Neuron (in vitro differentiated cells): Measurements from ENCODE around the gene TUSC2.
A peak's percentile ranks its signal among the peaks of the same experiment; 100 is the strongest.

Source experiments
- H2AFZ ChIP-seq: one replicate; pipeline ENCODE4 v1.6.1; 2013; ENCODE audit warnings: low read depth, mild to moderate bottlenecking, inconsistent platforms, low read length, moderate library complexity
- H3K27me3 ChIP-seq: one replicate; pipeline ENCODE4 v1.6.1; 2013; ENCODE audit warnings: low read length; ENCODE audit not compliant: insufficient read depth
- H3K36me3 ChIP-seq: one replicate; pipeline ENCODE4 v1.6.1; 2013; ENCODE audit warnings: low read length; ENCODE audit not compliant: insufficient read depth
- H3K4me1 ChIP-seq: one replicate; pipeline ENCODE4 v1.6.1; 2013; ENCODE audit warnings: low read length; ENCODE audit not compliant: insufficient read depth
- H3K4me3 ChIP-seq: 2 replicates; pipeline ENCODE4 v1.5.1; 2013; ENCODE audit warnings: mild to moderate bottlenecking, low read length, moderate library complexity
- H3K9me3 ChIP-seq: one replicate; pipeline ENCODE4 v1.6.1; 2013; ENCODE audit warnings: low read length

Gene TUSC2

DNA sequence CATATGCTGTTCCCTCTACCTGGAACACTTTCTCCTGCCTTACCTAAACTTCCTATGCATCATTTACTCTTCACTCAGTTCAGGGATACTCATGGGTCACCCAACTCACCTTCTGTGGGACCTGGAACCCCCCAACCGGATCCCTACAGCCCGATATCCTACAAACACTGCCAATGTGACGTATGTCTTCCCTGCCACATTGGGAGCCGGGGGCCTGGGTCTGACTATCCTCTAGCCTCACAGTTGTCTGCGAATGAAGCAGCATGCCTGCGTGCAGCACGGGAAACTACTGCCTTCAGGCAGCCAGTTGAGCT is 22.1 kb upstream of the TUSC2 start:
- Histone ChIP-seq H3K36me3 (peaks cover 29% of the 10 kb centered on the region), H3K4me1 (peaks cover 20% of the 10 kb centered on the region), H3K4me3 (peak overlapping the region; percentile 69), H2AFZ (peak overlapping the region; percentile 18), H3K9me3 (no peaks in the 10 kb centered on the region), H3K27me3 (peaks cover 2% of the 10 kb centered on the region)

- peaks cover 20% of the 10 kb centered on the region for H3K4me1 ChIP-seq
Measured at GRCh38 chr3:50347187-50347813, 19.3 kb upstream of the TUSC2 start.

GRCh38 chr3:50345586-50346234 is 17.7 kb upstream of the TUSC2 start, which contains the start of gene ZMYND10:
Gene ZMYND10, minus strand, starts transcription at chr3:50345732. Its CDS starts 153 bp downstream, at chr3:50345579.
- peaks cover 12% of the 10 kb centered on the region for H3K4me1 ChIP-seq
- H2AFZ ChIP-seq, result no peak within 1 kb of the TSS
- peaks cover 41% of the 10 kb centered on the region for H3K27me3 ChIP-seq
- H3K9me3 ChIP-seq, result peaks cover 5% of the 10 kb centered on the region
- H3K4me3 ChIP-seq, result peak within 1 kb of the TSS; percentile 10
- H3K36me3 ChIP-seq, result peaks cover 10% of the 10 kb centered on the region

More at GRCh38 chr3:50347187-50347813, 19.3 kb upstream of the TUSC2 start:
- peaks cover 5% of the 10 kb centered on the region for H3K9me3 ChIP-seq
- H3K27me3 ChIP-seq, result peaks cover 26% of the 10 kb centered on the region
- no peak overlapping the region for H3K4me3 ChIP-seq
- no peak overlapping the region for H2AFZ ChIP-seq
- H3K36me3 ChIP-seq, result peaks cover 10% of the 10 kb centered on the region

GRCh38 chr3:50345008-50345407 is 17.0 kb upstream of the TUSC2 start:
- peaks cover 7% of the 10 kb centered on the region for H3K4me1 ChIP-seq
- H3K4me3 ChIP-seq, result no peak overlapping the region
- H3K27me3 ChIP-seq, result peaks cover 48% of the 10 kb centered on the region

GRCh38 chr3:50342813-50343633 is 15.0 kb upstream of the TUSC2 start:
- peaks cover 2% of the 10 kb centered on the region for H3K36me3 ChIP-seq
- H3K9me3 ChIP-seq, result peaks cover 5% of the 10 kb centered on the region
- peaks cover 51% of the 10 kb centered on the region for H3K27me3 ChIP-seq
- H2AFZ ChIP-seq, result no peak overlapping the region
- peaks cover 5% of the 10 kb centered on the region for H3K4me1 ChIP-seq
- no peak overlapping the region for H3K4me3 ChIP-seq

More at GRCh38 chr3:50345008-50345407, 17.0 kb upstream of the TUSC2 start:
- Histone ChIP-seq H3K9me3 (peaks cover 5% of the 10 kb centered on the region), H3K36me3 (peaks cover 10% of the 10 kb centered on the region), H2AFZ (no peak overlapping the region)

DNA sequence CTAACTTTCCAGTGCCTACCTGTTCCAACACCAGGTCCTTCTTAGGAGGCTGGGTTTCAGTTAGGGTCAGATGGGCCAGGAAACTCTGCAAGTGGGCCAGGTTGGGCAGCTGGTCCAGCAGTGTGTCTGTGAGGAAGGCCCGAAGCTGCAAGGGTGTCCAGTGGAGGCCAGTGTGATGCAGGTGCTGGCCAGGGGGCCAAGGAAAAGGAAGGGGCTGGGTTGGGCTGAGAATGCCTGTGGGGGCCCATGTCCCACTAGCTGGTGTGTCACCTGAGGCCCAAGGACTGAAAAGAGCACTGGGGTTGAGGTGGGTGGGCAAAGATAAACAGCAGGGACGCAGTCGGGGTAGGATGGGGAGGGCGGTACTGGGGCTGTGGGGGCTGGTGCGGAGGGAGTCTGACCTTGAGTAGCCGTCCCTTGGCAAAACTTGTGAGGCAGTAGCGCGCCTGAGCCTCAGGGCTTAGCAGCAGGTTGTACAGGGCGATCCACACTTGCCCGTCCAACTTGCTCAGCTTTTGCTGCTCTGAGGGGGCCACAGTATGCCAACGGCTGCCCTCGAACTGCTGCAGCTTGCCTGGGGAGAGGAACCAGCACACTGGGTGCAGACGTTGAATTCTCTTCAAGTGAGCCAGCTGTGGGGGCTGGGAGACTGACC is 14.1 kb upstream of the TUSC2 start:
- H3K36me3 ChIP-seq, result no peaks in the 10 kb centered on the region
- H3K27me3 ChIP-seq, result peaks cover 51% of the 10 kb centered on the region
- no peak overlapping the region for H2AFZ ChIP-seq
- peaks cover 7% of the 10 kb centered on the region for H3K4me1 ChIP-seq
- H3K9me3 ChIP-seq, result peaks cover 5% of the 10 kb centered on the region
- H3K4me3 ChIP-seq, result no peak overlapping the region

DNA sequence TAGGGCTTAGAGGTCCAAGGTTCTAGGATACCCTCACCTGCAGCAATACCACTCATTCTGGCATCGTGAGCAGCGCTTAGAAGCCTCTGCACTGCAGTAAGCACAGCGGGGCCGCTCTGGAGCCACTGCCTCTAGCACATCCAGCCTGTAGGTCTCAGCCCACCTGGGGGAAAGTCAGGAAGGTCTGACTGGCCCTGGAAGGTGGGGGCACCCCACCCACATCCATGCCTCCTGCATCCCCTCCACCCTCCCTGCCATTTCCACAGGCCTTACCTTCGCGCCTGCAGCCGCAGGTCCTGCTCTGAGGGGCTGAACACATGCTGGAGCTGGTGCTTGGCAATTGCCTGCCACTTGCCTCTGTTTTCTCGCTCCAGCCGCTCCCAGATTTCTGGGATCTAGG is 13.5 kb upstream of the TUSC2 start:
- no peak overlapping the region for H3K4me3 ChIP-seq
- H3K4me1 ChIP-seq, result peaks cover 7% of the 10 kb centered on the region
- no peaks in the 10 kb centered on the region for H3K36me3 ChIP-seq
- peaks cover 5% of the 10 kb centered on the region for H3K9me3 ChIP-seq
- peaks cover 51% of the 10 kb centered on the region for H3K27me3 ChIP-seq
- H2AFZ ChIP-seq, result no peak overlapping the region

DNA sequence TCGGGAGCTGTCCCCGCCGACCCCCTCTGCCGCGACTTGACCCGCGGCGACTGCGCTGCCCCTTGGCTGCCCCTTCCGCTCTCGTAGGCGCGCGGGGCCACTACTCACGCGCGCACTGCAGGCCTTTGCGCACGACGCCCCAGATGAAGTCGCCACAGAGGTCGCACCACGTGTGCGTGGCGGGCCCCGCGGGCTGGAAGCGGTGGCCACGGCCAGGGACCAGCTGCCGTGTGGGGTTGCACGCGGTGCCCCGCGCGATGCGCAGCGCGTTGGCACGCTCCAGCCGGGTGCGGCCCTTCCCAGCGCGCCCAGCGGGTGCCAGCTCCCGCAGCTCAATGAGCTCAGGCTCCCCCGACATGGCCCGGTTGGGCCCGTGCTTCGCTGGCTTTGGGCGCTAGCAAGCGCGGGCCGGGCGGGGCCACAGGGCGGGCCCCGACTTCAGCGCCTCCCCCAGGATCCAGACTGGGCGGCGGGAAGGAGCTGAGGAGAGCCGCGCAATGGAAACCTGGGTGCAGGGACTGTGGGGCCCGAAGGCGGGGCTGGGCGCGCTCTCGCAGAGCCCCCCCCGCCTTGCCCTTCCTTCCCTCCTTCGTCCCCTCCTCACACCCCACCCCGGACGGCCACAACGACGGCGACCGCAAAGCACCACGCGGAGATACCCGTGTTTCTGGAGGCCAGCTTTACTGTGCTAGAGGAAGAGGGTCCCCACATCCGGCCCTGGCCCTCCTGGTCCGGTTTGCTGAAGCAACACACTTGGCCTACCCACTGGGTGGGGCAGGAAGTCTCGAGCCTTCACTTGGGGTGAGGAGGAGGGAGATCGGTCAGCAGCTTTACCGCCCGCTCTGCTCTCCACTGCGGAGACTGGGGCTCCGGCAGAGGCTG is 12.7 kb upstream of the TUSC2 start, which contains the start of gene RASSF1:
Gene RASSF1, minus strand, starts transcription at position 389 of the 882 bp plus-strand sequence. Its CDS starts 31 bp downstream, at position 358.
- Histone ChIP-seq H3K36me3 (no peaks in the 10 kb centered on the region), H3K4me3 (no peak within 1 kb of the TSS), H2AFZ (no peak within 1 kb of the TSS), H3K4me1 (peaks cover 15% of the 10 kb centered on the region), H3K9me3 (peaks cover 5% of the 10 kb centered on the region), H3K27me3 (peaks cover 51% of the 10 kb centered on the region)

GRCh38 chr3:50340147-50340447 is 12.1 kb upstream of the TUSC2 start:
- no peak overlapping the region for H3K4me3 ChIP-seq
- peaks cover 48% of the 10 kb centered on the region for H3K27me3 ChIP-seq
- H2AFZ ChIP-seq, result no peak overlapping the region
- peaks cover 18% of the 10 kb centered on the region for H3K4me1 ChIP-seq
- H3K36me3 ChIP-seq, result no peaks in the 10 kb centered on the region
- H3K9me3 ChIP-seq, result peaks cover 5% of the 10 kb centered on the region

GRCh38 chr3:50339485-50340146 is 11.6 kb upstream of the TUSC2 start:
- Histone ChIP-seq H3K27me3 (peaks cover 44% of the 10 kb centered on the region), H3K4me1 (peaks cover 18% of the 10 kb centered on the region), H2AFZ (no peak overlapping the region), H3K36me3 (no peaks in the 10 kb centered on the region), H3K9me3 (peaks cover 3% of the 10 kb centered on the region), H3K4me3 (no peak overlapping the region)

GRCh38 chr3:50338965-50339364 is 10.9 kb upstream of the TUSC2 start:
- H3K4me1 ChIP-seq, result peaks cover 18% of the 10 kb centered on the region
- H3K4me3 ChIP-seq, result no peak overlapping the region
- H3K9me3 ChIP-seq, result peaks cover 2% of the 10 kb centered on the region
- H2AFZ ChIP-seq, result no peak overlapping the region
- no peaks in the 10 kb centered on the region for H3K36me3 ChIP-seq
- peaks cover 42% of the 10 kb centered on the region for H3K27me3 ChIP-seq
